OCI-LY3 (cell line): Measurements from ENCODE around the gene PRPH.

ENCODE experiments used
- CTCF ChIP-seq: fragments of 200-600, 300-600 bp; sonication (generic); IDR thresholded peaks from 2 replicates; pipeline ENCODE4 v1.5.1; 2014; ENCODE audit warnings: antibody characterized with exemption, low read length, low read depth
- EZH2phosphoT487 ChIP-seq: fragments of 200-600 bp; shearing (Covaris generic); IDR thresholded peaks from 2 replicates; pipeline ENCODE4 v1.6.1; 2018; ENCODE audit warnings: antibody characterized with exemption, mixed run types, low read depth

- TF ChIP-seq CTCF = no peak
- TF ChIP-seq EZH2phosphoT487 = no peak
These were observed 46.2 kb downstream of the PRPH start for GRCh38 chr12:49340971-49341776.
